HCT116 (cell line): ENCODE measurements around the gene MAGI3. TPM values are rescaled to one million over a fixed set of nuclear protein-coding genes. Genes with fewer than 3 reads are reported as not detected.

Experiments
- ATAC-seq: fragments of 200-7000 bp; cut with Tn5 transposase; 2 replicates; pipeline ENCODE4 v1.9.1; 2020; ENCODE audit warnings: mild to moderate bottlenecking, moderate library complexity
- BruUV-seq: library from RNA; stranded (reverse); fragments of 400-500 nt; replicated peaks from 2 replicates; lab custom pipeline; 2021; lab: Mats Ljungman, UMichigan
- CTCF ChIA-PET: fragments of 300-600 bp; sonication (Branson Sonifier 250); formaldehyde crosslinking; loops from one replicate; lab custom pipeline; 2021; ENCODE audit warnings: antibody characterized with exemption; lab: Charles Lee
- POLR2A ChIA-PET: fragments of 300-600, 350-600 bp; sonication (Branson Sonifier 250); formaldehyde crosslinking; loops from one replicate; lab custom pipeline; 2021; ENCODE audit warnings: antibody characterized with exemption; lab: Charles Lee
- RAD21 ChIA-PET, 2 experiments: fragments of 300-600 bp; sonication (Branson Sonifier 250); formaldehyde crosslinking; loops; one replicate each; lab custom pipeline; 2023; ENCODE audit warnings: low total read pairs in 2 of 2; ENCODE audit not compliant: uncharacterized antibody in 2 of 2, unreplicated experiment in 2 of 2, low non-redundant PET in 1 of 2; lab: Charles Lee
- DNase-seq: peaks from one replicate; pipeline ENCODE4 v3.0.0-alpha.2; 2010; ENCODE audit warnings: low read depth, low spot score
- H2AFZ ChIP-seq: fragments of 200-600 bp; shearing (Covaris generic), sonication (generic); 2 replicates; pipeline ENCODE4 v1.6.1; 2017; ENCODE audit warnings: low read depth, mixed run types, mixed read lengths, antibody characterized with exemption, low read length; ENCODE audit not compliant: poor library complexity, severe bottlenecking
- H3K27ac ChIP-seq: 2 replicates; pipeline ENCODE4 v1.5.1; 2012; ENCODE audit warnings: low read depth, low read length
- H3K27me3 ChIP-seq: fragments of 200-600 bp; sonication (generic); 2 replicates; pipeline ENCODE4 v1.6.1; 2016; ENCODE audit warnings: mixed run types, low read length, mixed read lengths; ENCODE audit not compliant: insufficient read depth
- H3K36me3 ChIP-seq, 2 experiments: fragments of 200-500 bp in 1 of 2; fragments of 200-600 bp in 1 of 2; sonication (Bioruptor generic) in 1 of 2; sonication (generic) in 1 of 2; 2 replicates each; pipeline versions ENCODE4 v1.5.1 to v1.6.1; 2014 to 2016; ENCODE audit warnings: low read length in 2 of 2, inconsistent platforms in 1 of 2, mixed read lengths in 1 of 2, mixed run types in 1 of 2; ENCODE audit not compliant: insufficient read depth in 2 of 2, control insufficient read depth in 1 of 2
- H3K4me1 ChIP-seq, 2 experiments: fragments of 200-600 bp in 1 of 2; sonication (generic) in 1 of 2; 2 replicates each; pipeline versions ENCODE4 v1.5.1 to v1.6.1; 2012 to 2017; ENCODE audit warnings: low read length in 2 of 2, inconsistent platforms in 1 of 2, mild to moderate bottlenecking in 1 of 2, mixed read lengths in 1 of 2, mixed run types in 1 of 2, moderate library complexity in 1 of 2; ENCODE audit not compliant: insufficient read depth in 2 of 2, control insufficient read depth in 1 of 2
- H3K4me2 ChIP-seq: fragments of 200-600 bp; sonication (generic); 2 replicates; pipeline ENCODE4 v1.6.1; 2017; ENCODE audit warnings: mixed run types, low read length, mixed read lengths
- H3K4me3 ChIP-seq, 2 experiments: fragments of 200-600 bp in 1 of 2; sonication (generic) in 1 of 2; replicated peaks in 1 of 2; 2 replicates each; pipeline ENCODE4 v1.5.1; 2011 to 2016; ENCODE audit warnings: low read length in 2 of 2, control low read depth in 1 of 2, low read depth in 1 of 2, mild to moderate bottlenecking in 1 of 2, mixed read lengths in 1 of 2, mixed run types in 1 of 2
- H3K79me2 ChIP-seq: fragments of 200-600 bp; sonication (generic); 2 replicates; pipeline ENCODE4 v1.6.1; 2017; ENCODE audit warnings: mild to moderate bottlenecking, mixed run types, low read length, moderate library complexity, mixed read lengths; ENCODE audit not compliant: insufficient read depth
- H3K9ac ChIP-seq: fragments of 200-600 bp; sonication (generic); 2 replicates; pipeline ENCODE4 v1.6.1; 2016; ENCODE audit warnings: low read length, mixed read lengths
- H3K9me2 ChIP-seq: fragments of 200-600 bp; sonication (generic), shearing (Covaris generic); 2 replicates; pipeline ENCODE4 v1.6.1; 2017; ENCODE audit warnings: mixed run types, mild to moderate bottlenecking, moderate library complexity; ENCODE audit not compliant: insufficient read depth
- H3K9me3 ChIP-seq, 2 experiments: fragments of 200-500 bp in 1 of 2; fragments of 200-600 bp in 1 of 2; sonication (Bioruptor generic) in 1 of 2; sonication (generic) in 1 of 2; 2 replicates each; pipeline ENCODE4 v1.6.1; 2014 to 2017; ENCODE audit warnings: low read length in 2 of 2, mixed read lengths in 2 of 2, inconsistent platforms in 1 of 2, low read depth in 1 of 2, mild to moderate bottlenecking in 1 of 2, mixed run types in 1 of 2, moderate library complexity in 1 of 2; ENCODE audit not compliant: control insufficient read depth in 1 of 2, insufficient read depth in 1 of 2
- H4K20me1 ChIP-seq: fragments of 200-600 bp; sonication (generic), shearing (Covaris generic); 2 replicates; pipeline ENCODE4 v1.6.1; 2017; ENCODE audit warnings: mixed run types, mild to moderate bottlenecking, moderate library complexity; ENCODE audit not compliant: insufficient read depth
- CBX3 ChIP-seq: IDR thresholded peaks from 2 replicates; pipeline ENCODE4 v1.6.1; 2012; ENCODE audit warnings: low read depth
- EGR1 ChIP-seq: IDR thresholded peaks from 2 replicates; pipeline ENCODE4 v1.6.1; 2012; ENCODE audit warnings: low read depth
- ELF1 ChIP-seq: IDR thresholded peaks from 2 replicates; pipeline ENCODE4 v1.6.1; 2012; ENCODE audit warnings: low read depth, borderline replicate concordance
- JUND ChIP-seq: IDR thresholded peaks from 2 replicates; pipeline ENCODE4 v1.6.1; 2012
- MAX ChIP-seq: IDR thresholded peaks from 2 replicates; pipeline ENCODE4 v1.6.1; 2012
- POLR2A ChIP-seq: IDR thresholded peaks from 2 replicates; pipeline ENCODE4 v1.7.0; 2011; ENCODE audit warnings: borderline replicate concordance; ENCODE audit not compliant: insufficient read depth, insufficient read length; ENCODE audit errors: extremely low read depth
- SIN3A ChIP-seq: IDR thresholded peaks from 2 replicates; pipeline ENCODE4 v1.6.1; 2012; ENCODE audit warnings: low read depth
- SP1 ChIP-seq: IDR thresholded peaks from 2 replicates; pipeline ENCODE4 v1.6.1; 2012; ENCODE audit warnings: low read depth
- SRF ChIP-seq: IDR thresholded peaks from 2 replicates; pipeline ENCODE4 v1.6.1; 2012; ENCODE audit warnings: low read depth
- YY1 ChIP-seq: IDR thresholded peaks from 2 replicates; pipeline ENCODE4 v1.6.1; 2011; ENCODE audit warnings: low read length, low read depth, moderate library complexity, mild to moderate bottlenecking; ENCODE audit not compliant: insufficient replicate concordance; ENCODE audit errors: extremely low read depth
- ZBTB33 ChIP-seq: IDR thresholded peaks from 2 replicates; pipeline ENCODE4 v1.6.1; 2011; ENCODE audit warnings: mild to moderate bottlenecking, low read length, moderate library complexity; ENCODE audit not compliant: insufficient replicate concordance; ENCODE audit errors: extremely low read depth
- ZFX ChIP-seq: fragments of 450-650 bp; IDR thresholded peaks from 2 replicates; pipeline ENCODE4 v1.6.1; 2017
- ZNF274 ChIP-seq: fragments of 200-500 bp; sonication (Bioruptor generic); IDR thresholded peaks from 2 replicates; pipeline ENCODE4 v1.6.1; 2014; ENCODE audit warnings: mild to moderate bottlenecking, low read depth, low read length, inconsistent platforms
- intact Hi-C: fragments of 100-400 bp; cut with micrococcal nuclease; formaldehyde crosslinking; loops from 2 replicates; pipeline ENCODE4 v1.10.0; 2022
- total RNA-seq: library from RNA; stranded (reverse); gene quantifications from one replicate; pipeline ENCODE4 v1.2.1, GENCODE V29; 2021; ENCODE audit not compliant: unreplicated experiment
- TF ChIP-seq, protein P1 (sequence below), 3 experiments: fragments of 200-600 bp in 1 of 3; sonication (generic) in 1 of 3; IDR thresholded peaks in 2 of 3; conservative IDR thresholded peaks in 1 of 3; 2 replicates each; pipeline ENCODE4 v1.5.1; 2012 to 2017; ENCODE audit warnings: low read depth in 2 of 3, low read length in 2 of 3, antibody characterized with exemption in 1 of 3, borderline replicate concordance in 1 of 3, control low read depth in 1 of 3, mild to moderate bottlenecking in 1 of 3, mixed read lengths in 1 of 3, mixed run types in 1 of 3, moderate library complexity in 1 of 3; ENCODE audit not compliant: insufficient read depth in 1 of 3

Gene MAGI3
- total RNA-seq, 1 experiment from 2014 or later: 11.8 TPM

GRCh38 chr1:113659556-113659955 is 269.2 kb downstream of the MAGI3 start:
- Histone ChIP-seq H3K4me1 (peaks cover 3 to 10% of the 10 kb centered on the region in 2 experiments; a peak in 3 of 4 replicates), H3K36me3 (no peaks in the 10 kb centered on the region), H3K27ac (no peak overlapping the region), H3K9me3 (no peaks in the 10 kb centered on the region), H3K9ac (no peak overlapping the region), H3K4me2 (no peak overlapping the region), H3K27me3 (no peaks in the 10 kb centered on the region), H3K9me2 (no peaks in the 10 kb centered on the region), H3K79me2 (no peaks in the 10 kb centered on the region), H2AFZ (no peak overlapping the region), H3K4me3 (no peak overlapping the region), H4K20me1 (no peaks in the 10 kb centered on the region)
- ChIA-PET CTCF (no interaction called here), POLR2A (no interaction called here), RAD21 (no interaction called here)
- no peak for TF ChIP-seq SP1
- no peak for TF ChIP-seq MAX
- TF ChIP-seq EGR1: no peak
- no peak for TF ChIP-seq SIN3A
- DNase-seq (no peak), ATAC-seq (no peak)
- intact Hi-C loops: no loop called here
- no TSS peak for BruUV-seq

DNA sequence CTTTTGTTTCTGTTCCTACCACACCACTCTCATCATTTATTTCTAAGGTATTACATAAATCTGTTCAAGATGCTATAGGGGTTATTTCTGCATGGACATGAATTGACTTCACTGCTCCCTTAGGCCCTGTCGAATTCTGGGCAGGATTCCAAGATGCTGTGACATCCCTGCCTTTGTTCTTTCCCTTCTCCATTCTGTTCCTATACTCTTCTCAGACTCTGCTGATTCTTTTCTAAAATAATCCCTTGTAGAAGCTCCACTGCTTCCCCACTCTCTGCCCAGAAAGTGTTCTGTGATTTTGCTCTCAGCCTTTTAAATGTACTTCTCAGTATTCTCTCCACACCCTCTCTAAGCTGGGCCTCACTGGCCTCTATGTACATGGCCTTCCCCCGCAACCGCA is 269.8 kb downstream of the MAGI3 start:
- intact Hi-C loops: no loop called here
- H4K20me1 ChIP-seq: no peaks in the 10 kb centered on the region
- no peak for ATAC-seq
- no peaks in the 10 kb centered on the region for H3K9me3 ChIP-seq
- H3K4me3 ChIP-seq: no peak overlapping the region
- H3K79me2 ChIP-seq: no peaks in the 10 kb centered on the region
- H3K4me2 ChIP-seq: no peak overlapping the region
- no peaks in the 10 kb centered on the region for H3K27me3 ChIP-seq
- no TSS peak for BruUV-seq
- POLR2A ChIA-PET: no interaction called here
- RAD21 ChIA-PET: no interaction called here
- no peak overlapping the region for H3K9ac ChIP-seq
- H3K4me1 ChIP-seq: peaks cover 3 to 10% of the 10 kb centered on the region in 2 experiments; a peak in 3 of 4 replicates
- CTCF ChIA-PET: no interaction called here
- no peak overlapping the region for H2AFZ ChIP-seq
- H3K9me2 ChIP-seq: no peaks in the 10 kb centered on the region
- no peaks in the 10 kb centered on the region for H3K36me3 ChIP-seq
- H3K27ac ChIP-seq: no peak overlapping the region
- no peak for DNase-seq
- TF ChIP-seq ZBTB33: no peak
- TF ChIP-seq, protein P1, sequence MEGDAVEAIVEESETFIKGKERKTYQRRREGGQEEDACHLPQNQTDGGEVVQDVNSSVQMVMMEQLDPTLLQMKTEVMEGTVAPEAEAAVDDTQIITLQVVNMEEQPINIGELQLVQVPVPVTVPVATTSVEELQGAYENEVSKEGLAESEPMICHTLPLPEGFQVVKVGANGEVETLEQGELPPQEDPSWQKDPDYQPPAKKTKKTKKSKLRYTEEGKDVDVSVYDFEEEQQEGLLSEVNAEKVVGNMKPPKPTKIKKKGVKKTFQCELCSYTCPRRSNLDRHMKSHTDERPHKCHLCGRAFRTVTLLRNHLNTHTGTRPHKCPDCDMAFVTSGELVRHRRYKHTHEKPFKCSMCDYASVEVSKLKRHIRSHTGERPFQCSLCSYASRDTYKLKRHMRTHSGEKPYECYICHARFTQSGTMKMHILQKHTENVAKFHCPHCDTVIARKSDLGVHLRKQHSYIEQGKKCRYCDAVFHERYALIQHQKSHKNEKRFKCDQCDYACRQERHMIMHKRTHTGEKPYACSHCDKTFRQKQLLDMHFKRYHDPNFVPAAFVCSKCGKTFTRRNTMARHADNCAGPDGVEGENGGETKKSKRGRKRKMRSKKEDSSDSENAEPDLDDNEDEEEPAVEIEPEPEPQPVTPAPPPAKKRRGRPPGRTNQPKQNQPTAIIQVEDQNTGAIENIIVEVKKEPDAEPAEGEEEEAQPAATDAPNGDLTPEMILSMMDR (IDR thresholded peaks at IDR 0.05 in 2 of 3, conservative IDR thresholded peaks at IDR 0.05 in 1 of 3; ENCODE audit: borderline replicate concordance in 1 of 3, insufficient read depth in 1 of 3, low read depth in 2 of 3, low read length in 2 of 3): no peak
- no peak for TF ChIP-seq EGR1
- TF ChIP-seq YY1: no peak
- TF ChIP-seq JUND: no peak
- no peak for TF ChIP-seq SP1
- TF ChIP-seq ZFX: no peak
- TF ChIP-seq SRF: no peak
- no peak for TF ChIP-seq ZNF274
- no peak for TF ChIP-seq POLR2A
- no peak for TF ChIP-seq CBX3
- no peak for TF ChIP-seq ELF1
